ENCODE data around the gene SLC51B.
"Not testable (repeated sequence)": the region's sequence is repeated elsewhere in the genome, so short reads cannot be mapped to it uniquely, and the experiment has no call there.

The SLC51B gene

GRCh38 chr15:65099336-65099735 lies 54.1 kb downstream of the SLC51B start:
- no peak for DNase-seq (ENCODE audit: low read depth in 2 of 2)

DNA sequence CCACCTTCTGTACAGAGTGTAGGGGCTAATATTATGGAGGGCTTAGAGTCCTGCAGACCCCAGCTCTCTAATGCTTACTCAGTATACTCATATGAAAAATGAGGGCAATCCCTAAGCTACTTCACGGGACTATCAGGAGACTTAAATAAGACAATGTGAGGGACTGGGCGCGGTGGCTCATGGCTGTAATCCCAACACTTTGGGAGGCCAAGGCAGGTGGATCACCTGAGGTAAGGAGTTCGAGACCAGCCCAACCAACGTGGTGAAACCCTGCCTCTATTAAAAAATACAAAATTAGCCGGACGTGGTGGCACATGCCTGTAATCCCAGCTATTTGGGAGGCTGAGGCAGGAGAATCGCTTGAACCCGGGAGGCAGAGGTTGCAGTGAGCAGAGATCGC lies 54.6 kb downstream of the SLC51B start:
- DNase-seq (ENCODE audit: low read depth in 2 of 2) = not testable (repeated sequence)

GRCh38 chr15:65100442-65100841 lies 55.3 kb downstream of the SLC51B start:
- DNase-seq (ENCODE audit: low read depth in 2 of 2) = no peak

GRCh38 chr15:65101411-65101890 lies 56.3 kb downstream of the SLC51B start:
- peak in 1 of 2 donors; percentile 25 for DNase-seq (ENCODE audit: low read depth in 2 of 2)

- no peak for DNase-seq (ENCODE audit: low read depth in 2 of 2)
Observed at GRCh38 chr15:65101891-65102708, 56.9 kb downstream of the SLC51B start.

- DNase-seq (ENCODE audit: low read depth in 2 of 2) = no peak
Observed at GRCh38 chr15:65102912-65103311, 57.7 kb downstream of the SLC51B start.
